GM20000 (cell line): ENCODE results near the gene CCDC27.

ENCODE experiments used
- DNase-seq: peaks from one replicate; pipeline ENCODE4 v3.0.0; 2012; ENCODE audit warnings: low spot score
- TF ChIP-seq, protein P1 (sequence below): IDR thresholded peaks from 2 replicates; pipeline ENCODE4 v1.5.1; 2012; ENCODE audit warnings: mild to moderate bottlenecking, control low read depth; ENCODE audit errors: extremely low read depth, missing control alignments

The CCDC27 gene

DNA sequence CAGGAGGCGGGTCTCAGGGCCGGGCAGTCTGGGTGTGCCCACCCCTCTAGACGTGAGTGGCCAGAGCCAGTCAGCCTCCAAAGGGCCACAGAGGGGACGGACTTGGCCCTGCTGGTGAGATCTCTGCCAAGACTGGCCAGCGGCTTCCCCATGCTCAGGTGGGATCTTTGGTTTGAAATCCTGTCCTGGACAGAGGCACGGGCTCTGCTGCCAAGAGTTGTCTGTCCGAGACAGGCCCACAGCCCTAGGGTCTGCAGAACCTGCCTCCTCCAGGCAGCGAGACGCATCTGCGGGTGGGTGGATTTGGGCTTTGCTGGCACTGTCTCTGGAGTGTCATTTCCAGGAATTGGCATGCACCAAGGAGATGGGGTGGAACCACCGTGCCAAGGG, 44.3 kb upstream of the CCDC27 start:
- no peak for DNase-seq
- TF ChIP-seq, protein P1, sequence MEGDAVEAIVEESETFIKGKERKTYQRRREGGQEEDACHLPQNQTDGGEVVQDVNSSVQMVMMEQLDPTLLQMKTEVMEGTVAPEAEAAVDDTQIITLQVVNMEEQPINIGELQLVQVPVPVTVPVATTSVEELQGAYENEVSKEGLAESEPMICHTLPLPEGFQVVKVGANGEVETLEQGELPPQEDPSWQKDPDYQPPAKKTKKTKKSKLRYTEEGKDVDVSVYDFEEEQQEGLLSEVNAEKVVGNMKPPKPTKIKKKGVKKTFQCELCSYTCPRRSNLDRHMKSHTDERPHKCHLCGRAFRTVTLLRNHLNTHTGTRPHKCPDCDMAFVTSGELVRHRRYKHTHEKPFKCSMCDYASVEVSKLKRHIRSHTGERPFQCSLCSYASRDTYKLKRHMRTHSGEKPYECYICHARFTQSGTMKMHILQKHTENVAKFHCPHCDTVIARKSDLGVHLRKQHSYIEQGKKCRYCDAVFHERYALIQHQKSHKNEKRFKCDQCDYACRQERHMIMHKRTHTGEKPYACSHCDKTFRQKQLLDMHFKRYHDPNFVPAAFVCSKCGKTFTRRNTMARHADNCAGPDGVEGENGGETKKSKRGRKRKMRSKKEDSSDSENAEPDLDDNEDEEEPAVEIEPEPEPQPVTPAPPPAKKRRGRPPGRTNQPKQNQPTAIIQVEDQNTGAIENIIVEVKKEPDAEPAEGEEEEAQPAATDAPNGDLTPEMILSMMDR, result no peak

DNA sequence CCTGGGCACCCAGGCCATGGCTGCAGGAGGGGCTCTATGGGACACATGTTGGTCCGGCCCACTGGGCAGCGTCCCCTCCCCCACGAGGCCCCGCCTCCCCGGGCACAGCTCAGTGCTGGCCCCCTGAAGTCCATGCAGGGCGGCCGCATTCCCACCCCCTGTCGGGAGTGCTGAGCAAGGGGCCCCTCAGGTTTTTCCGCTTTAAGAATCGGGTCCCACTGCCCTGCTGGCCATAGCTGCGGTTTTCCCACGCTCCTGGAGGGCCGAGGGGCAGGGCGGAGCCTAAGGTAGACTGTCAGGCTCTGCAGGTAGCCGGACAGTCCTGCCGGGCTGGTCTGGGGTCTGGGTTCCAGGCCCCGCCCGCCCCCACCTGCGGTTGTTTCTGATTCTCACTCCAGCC, 43.5 kb upstream of the CCDC27 start:
- DNase-seq, result no peak
- TF ChIP-seq, protein P1, result no peak

- TF ChIP-seq, protein P1, result no peak
- no peak for DNase-seq
These were observed 42.0 kb upstream of the CCDC27 start for GRCh38 chr1:3710251-3710650.

- no peak for DNase-seq
- TF ChIP-seq, protein P1, result no peak
These were observed 40.9 kb upstream of the CCDC27 start for GRCh38 chr1:3711381-3711779.

GRCh38 chr1:3711780-3712451, 40.3 kb upstream of the CCDC27 start:
- TF ChIP-seq, protein P1, result no peak
- DNase-seq, result no peak

DNA sequence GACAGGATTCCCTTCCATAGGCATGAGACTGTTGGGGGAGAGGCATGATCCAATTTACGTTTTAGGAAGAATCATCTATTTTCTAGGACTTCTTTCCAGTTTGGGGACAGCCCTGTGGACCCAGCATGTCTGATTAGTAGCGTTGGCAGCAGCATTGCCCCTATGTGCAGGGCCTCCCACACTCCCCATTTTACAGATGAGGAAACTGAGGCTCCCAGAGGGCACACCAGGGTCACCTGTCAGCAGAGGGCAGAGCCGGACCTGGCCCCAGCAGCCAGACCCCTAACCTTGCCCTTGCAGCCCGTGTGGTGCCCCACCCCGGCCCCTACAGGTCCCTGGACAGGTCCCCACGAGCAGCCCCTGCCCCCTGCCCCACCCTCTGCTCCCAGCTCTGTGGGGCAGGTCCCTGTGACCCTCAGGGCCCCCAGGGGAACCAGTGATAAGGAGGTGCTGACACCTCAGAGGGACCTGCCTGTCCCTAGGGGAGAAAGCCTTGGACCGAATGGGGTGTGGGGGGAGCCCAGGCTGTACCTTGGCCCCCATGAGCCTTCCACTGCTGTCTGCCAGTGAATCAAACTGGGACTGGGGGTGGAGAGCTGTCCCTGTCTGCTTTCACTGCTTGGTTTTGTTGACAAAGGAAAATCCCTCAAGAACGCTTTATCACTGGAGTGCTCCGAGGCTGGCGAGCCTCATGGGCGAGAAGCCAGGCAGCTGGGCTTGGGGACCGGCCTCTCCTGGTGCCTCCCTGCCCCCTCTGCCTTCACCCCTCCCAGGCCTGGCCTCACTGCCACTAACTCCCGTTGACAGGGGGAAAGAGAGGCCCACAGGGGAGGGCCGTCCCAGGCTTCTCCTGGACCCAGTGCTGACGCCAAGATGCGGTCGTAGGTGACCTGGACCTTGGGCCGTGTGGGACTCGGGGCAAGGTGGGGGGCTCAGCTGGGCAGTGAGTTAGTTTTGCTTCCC, 39.4 kb upstream of the CCDC27 start:
- no peak for DNase-seq

More for the DNA sequence above, 39.4 kb upstream of the CCDC27 start:
- TF ChIP-seq, protein P1, result no peak
